Measurements from ENCODE around the gene HECTD2.
"Not testable (repeated sequence)": the region's sequence is repeated elsewhere in the genome, so short reads cannot be mapped to it uniquely, and the experiment has no call there.

HECTD2 gene

DNA sequence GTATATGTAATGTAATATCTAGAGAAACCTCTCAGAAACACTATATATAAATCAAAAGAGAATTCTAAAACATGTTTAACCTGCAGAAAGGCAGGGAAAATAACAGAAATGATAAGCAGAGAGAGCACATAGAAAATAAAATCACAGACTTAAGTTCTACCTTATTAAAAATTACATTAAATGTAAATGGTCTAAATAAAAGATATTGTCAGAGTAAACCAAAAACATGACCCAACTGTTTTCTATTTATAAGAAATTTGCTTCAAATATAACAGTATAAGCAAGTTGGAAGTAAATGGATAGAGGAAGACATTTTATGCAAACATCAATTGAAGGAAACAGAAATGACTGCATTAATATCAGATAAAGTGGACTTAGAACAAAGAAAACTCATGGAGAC, 43.4 kb downstream of the HECTD2 start:
- no peak for TF ChIP-seq CTCF (IDR thresholded peaks at IDR 0.05; ENCODE audit: insufficient read depth, low read length, poor library complexity, severe bottlenecking)
- H3K36me3 ChIP-seq (ENCODE audit: control insufficient read depth, insufficient read depth, low read length): no peaks in the 10 kb centered on the region
- no peak for DNase-seq (ENCODE audit: extremely low read depth, insufficient read length)
- no peaks in the 10 kb centered on the region for H3K27me3 ChIP-seq (replicated peaks; ENCODE audit: control insufficient read depth, insufficient read depth, low read length)
- no peak overlapping the region for H3K4me3 ChIP-seq (replicated peaks; ENCODE audit: low read depth, low read length)

DNA sequence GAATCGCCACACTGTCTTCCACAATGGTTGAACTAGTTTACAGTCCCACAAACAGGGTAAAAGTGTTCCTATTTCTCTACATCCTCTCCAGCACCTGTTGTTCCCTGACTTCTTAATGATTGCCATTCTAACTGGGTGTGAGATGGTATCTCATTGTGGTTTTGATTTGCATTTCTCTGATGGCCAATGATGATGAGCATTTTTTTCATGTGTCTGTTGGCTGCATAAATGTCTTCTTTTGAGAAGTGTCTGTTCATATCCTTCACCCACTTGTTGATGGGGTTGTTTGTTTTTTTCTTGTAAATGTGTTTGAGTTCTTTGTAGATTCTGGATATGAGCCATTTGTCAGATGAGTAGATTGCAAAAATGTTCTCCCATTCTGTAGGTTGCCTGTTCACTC, 45.0 kb downstream of the HECTD2 start:
- DNase-seq (ENCODE audit: extremely low read depth, insufficient read length); H3K4me3 ChIP-seq (replicated peaks; ENCODE audit: low read depth, low read length); H3K27me3 ChIP-seq (replicated peaks; ENCODE audit: control insufficient read depth, insufficient read depth, low read length); H3K36me3 ChIP-seq (ENCODE audit: control insufficient read depth, insufficient read depth, low read length): not testable (repeated sequence)

GRCh38 chr10:91460681-91461080, 50.5 kb downstream of the HECTD2 start:
- Histone ChIP-seq H3K36me3 (ENCODE audit: control insufficient read depth, insufficient read depth, low read length) (no peaks in the 10 kb centered on the region), H3K27me3 (replicated peaks; ENCODE audit: control insufficient read depth, insufficient read depth, low read length) (no peaks in the 10 kb centered on the region), H3K4me3 (replicated peaks; ENCODE audit: low read depth, low read length) (no peak overlapping the region)
- DNase-seq (ENCODE audit: extremely low read depth, insufficient read length): no peak
- TF ChIP-seq CTCF (IDR thresholded peaks at IDR 0.05; ENCODE audit: insufficient read depth, low read length, poor library complexity, severe bottlenecking): no peak

- Histone ChIP-seq H3K4me3 (replicated peaks; ENCODE audit: low read depth, low read length) (no peak overlapping the region), H3K27me3 (replicated peaks; ENCODE audit: control insufficient read depth, insufficient read depth, low read length) (no peaks in the 10 kb centered on the region), H3K36me3 (ENCODE audit: control insufficient read depth, insufficient read depth, low read length) (no peaks in the 10 kb centered on the region)
- DNase-seq (ENCODE audit: extremely low read depth, insufficient read length): no peak
- TF ChIP-seq CTCF (IDR thresholded peaks at IDR 0.05; ENCODE audit: insufficient read depth, low read length, poor library complexity, severe bottlenecking): no peak
Observed at GRCh38 chr10:91462423-91462822, 52.3 kb downstream of the HECTD2 start.

GRCh38 chr10:91464500-91464899, 54.4 kb downstream of the HECTD2 start:
- Histone ChIP-seq H3K36me3 (ENCODE audit: control insufficient read depth, insufficient read depth, low read length) (no peaks in the 10 kb centered on the region), H3K27me3 (replicated peaks; ENCODE audit: control insufficient read depth, insufficient read depth, low read length) (no peaks in the 10 kb centered on the region), H3K4me3 (replicated peaks; ENCODE audit: low read depth, low read length) (no peak overlapping the region)
- no peak for DNase-seq (ENCODE audit: extremely low read depth, insufficient read length)
- TF ChIP-seq CTCF (IDR thresholded peaks at IDR 0.05; ENCODE audit: insufficient read depth, low read length, poor library complexity, severe bottlenecking): no peak

GRCh38 chr10:91465261-91465660, 55.1 kb downstream of the HECTD2 start:
- no peak for TF ChIP-seq CTCF (IDR thresholded peaks at IDR 0.05; ENCODE audit: insufficient read depth, low read length, poor library complexity, severe bottlenecking)
- DNase-seq (ENCODE audit: extremely low read depth, insufficient read length): no peak
- Histone ChIP-seq H3K27me3 (replicated peaks; ENCODE audit: control insufficient read depth, insufficient read depth, low read length) (no peaks in the 10 kb centered on the region), H3K4me3 (replicated peaks; ENCODE audit: low read depth, low read length) (no peak overlapping the region), H3K36me3 (ENCODE audit: control insufficient read depth, insufficient read depth, low read length) (no peaks in the 10 kb centered on the region)

Data from GM06990 (cell line).